GM19025 (cell line): Measurements from ENCODE around the gene NALCN.
A peak's percentile ranks its signal among the peaks of the same experiment; 100 is the strongest.

ENCODE experiments used
- ATAC-seq: cut with Tn5 transposase; IDR thresholded peaks from one replicate; pipeline ENCODE4 v1.9.1; 2021; ENCODE audit warnings: mild to moderate bottlenecking, low read depth, moderate library complexity; ENCODE audit not compliant: unreplicated experiment

The NALCN gene

GRCh38 chr13:101416181-101417042 lies at the start of gene NALCN:
TSS of gene NALCN (minus strand) at chr13:101416508. CDS start at chr13:101399126, 17,382 bp downstream.
- no peak for ATAC-seq

DNA sequence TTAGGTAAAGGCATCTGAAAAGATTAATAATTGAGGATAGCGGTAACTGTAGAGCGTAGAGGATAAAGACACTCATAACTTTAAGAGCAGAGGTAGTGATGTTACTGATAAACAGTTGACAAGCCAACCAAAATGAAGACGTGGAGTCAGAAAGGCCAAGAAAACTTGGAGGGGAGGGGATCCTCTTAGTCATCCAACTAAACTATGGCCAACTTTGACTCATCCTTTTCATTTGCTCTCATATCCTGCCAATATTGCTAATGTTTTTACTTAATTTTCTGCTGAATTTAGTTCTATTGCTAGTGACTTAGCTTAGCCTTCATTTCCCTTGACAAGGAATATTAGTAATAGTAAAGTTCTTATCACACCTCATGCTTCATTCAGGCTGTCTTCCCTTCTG lies 49.6 kb upstream of the NALCN start:
- no peak for ATAC-seq

DNA sequence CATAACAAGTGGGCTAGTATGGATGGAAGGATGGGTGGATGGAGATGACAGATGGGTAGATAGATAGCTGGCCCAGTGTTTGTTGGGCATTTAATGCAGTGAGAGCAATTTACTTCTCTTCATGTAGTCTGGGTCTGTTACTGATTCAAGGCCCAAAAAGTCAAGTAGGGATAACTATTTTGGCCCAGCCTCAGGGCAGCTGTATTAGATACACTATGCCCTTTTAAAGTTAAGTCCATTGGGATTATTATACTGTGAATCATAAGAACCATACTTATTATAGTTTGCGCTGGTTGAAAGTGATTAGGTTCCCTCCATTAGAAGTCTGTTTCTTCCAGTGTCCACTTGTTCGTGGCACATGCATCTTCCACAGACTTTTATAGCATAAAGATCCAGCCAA lies 40.9 kb upstream of the NALCN start:
- no peak for ATAC-seq

GRCh38 chr13:101455863-101456262 lies 39.6 kb upstream of the NALCN start:
- ATAC-seq: no peak

DNA sequence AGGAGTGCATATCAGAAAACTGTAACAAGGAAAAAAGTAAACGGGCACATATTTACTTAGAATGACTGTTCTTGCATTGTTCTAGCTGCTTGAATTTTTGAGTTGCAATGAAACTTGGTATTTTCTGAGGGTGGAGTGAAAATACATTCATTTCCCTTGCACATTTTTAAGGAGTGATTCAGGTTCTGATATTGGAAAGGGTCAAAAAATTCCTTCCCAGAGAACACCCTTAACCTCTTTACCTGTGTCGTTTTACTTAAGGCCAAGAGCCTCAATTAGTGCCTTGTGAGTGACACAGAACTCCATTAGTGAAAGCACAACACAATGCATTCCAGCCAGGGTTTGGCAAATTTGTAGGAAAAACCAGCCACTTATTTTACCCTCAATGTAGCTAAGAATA lies 38.5 kb upstream of the NALCN start:
- no peak for ATAC-seq

DNA sequence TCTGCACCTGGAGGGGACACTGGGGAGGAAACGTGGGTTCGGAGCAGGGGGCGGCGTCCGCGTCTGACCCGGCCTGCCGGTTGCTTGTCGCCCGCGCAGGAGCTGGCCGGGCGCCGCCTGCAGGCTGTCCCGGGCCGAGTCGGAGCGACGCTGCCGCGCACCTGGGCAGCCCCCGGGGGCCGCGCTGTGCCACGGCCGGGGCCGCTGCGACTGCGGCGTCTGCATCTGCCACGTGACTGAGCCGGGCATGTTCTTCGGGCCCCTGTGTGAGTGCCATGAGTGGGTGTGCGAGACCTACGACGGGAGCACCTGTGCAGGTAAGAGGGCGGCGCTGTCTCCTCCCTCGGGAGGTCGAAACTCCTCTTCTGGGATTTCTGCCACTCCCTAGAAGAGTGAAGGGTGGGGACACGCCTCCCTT lies 37.5 kb upstream of the NALCN start:
- ATAC-seq: peak; percentile 34

GRCh38 chr13:101452519-101453485 lies 36.5 kb upstream of the NALCN start, which contains the start of gene ITGBL1:
TSS of gene ITGBL1 (plus strand) at chr13:101452675. CDS start at chr13:101452834, 159 bp downstream.
- ATAC-seq: peak; percentile 55

GRCh38 chr13:101451641-101452040 lies 35.3 kb upstream of the NALCN start:
- no peak for ATAC-seq

DNA sequence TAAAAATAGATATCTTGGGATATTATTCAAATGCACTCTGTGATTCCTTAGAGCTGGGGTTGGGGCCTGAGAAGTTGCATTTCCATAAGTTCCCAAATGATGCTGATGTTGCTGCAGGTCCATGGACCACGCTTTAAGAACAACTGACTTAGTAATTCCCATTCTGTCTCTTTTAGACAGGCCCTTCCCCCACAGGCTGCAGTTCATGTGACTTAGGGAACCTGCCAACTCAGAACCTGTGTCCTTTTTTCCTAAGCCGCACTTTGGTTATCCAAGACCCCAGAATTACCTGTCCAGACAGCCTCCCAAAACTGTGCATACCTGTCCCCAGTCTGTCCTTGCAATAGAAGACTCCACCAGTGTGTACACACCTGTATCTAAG lies 34.4 kb upstream of the NALCN start:
- no peak for ATAC-seq

DNA sequence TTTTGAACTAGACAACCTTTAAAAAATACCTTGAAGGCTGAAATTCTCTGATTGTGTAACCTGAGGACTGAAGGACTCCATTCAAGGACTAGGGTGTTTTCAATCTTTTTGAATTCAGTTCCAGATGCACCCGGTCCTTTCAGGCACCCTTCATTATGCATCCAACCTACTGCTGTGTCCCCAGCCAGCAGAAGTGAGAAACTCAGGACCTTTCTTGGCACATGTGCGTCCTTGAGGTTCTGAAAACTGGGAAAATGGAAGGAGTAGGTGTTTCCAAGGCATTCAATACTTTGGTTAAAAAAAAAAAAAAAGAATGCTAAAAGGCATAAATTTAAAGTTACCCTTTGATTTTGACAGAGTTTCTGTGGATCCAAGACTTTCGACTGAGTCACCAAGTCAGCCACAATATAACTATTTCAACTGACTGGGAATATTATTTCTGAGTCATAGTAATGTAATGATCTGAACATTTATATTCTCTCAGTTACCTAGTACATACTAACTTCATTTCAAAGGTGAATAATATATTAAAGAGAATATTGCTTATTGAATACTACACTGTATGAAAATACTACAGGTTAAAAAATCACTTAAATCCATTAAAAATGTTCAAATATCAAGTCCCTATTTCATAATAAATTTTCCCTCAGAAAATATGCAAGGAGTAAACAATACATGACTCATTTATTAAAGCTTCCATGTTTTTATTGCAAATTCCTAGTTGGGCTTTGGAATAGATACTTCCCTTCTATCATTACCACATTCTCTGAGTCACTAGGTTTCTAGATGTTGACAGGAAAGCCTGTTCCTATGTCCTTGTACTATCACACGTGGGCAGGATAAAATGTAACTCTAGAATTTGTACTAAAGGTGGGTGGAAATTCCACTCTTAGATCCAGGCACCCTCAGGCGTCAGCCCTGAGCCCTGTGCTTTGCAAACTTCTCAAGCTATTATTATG lies 33.8 kb upstream of the NALCN start:
- ATAC-seq: no peak

DNA sequence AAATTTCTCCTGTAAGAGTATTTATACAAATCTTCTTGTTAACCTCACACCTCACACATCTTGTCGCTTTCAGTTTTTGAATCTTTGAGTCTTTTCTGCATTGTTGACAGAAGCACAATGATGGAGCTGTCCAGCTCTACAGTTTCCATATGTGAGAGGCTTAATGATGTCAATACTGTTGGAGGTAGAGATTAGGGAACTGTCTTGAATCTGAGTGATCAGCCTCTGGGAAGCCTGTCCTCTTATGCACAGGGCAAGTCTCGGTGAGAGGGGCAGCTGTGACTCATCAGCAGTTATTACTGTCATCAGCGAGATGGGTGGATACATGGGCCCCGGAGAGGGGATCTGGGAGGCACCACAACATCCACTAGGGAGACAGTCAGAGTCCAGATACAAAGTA lies 31.5 kb upstream of the NALCN start:
- ATAC-seq: no peak

DNA sequence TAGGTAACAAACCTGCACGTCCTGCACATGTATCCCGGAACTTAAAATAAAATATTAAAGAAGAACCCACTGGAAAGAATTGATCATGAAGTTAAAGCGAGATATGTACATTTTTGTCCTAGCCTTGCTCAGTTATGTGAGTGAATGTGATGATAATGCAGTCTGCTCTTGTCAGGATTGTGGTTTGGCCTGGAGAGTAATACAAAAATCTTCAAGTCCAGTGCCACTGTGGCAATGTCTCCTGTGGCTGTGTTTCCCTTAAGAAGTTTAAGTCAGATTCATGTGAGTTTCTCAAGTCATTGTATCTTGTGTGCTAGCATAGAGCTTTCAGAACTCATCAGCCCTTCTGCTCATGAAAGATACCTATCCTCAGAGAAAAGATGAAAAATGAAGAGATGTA lies 18.2 kb upstream of the NALCN start:
- ATAC-seq: no peak

GRCh38 chr13:101433895-101434294 lies 17.6 kb upstream of the NALCN start:
- ATAC-seq: no peak

- ATAC-seq: no peak
Observed at GRCh38 chr13:101429733-101430132, 13.4 kb upstream of the NALCN start.

DNA sequence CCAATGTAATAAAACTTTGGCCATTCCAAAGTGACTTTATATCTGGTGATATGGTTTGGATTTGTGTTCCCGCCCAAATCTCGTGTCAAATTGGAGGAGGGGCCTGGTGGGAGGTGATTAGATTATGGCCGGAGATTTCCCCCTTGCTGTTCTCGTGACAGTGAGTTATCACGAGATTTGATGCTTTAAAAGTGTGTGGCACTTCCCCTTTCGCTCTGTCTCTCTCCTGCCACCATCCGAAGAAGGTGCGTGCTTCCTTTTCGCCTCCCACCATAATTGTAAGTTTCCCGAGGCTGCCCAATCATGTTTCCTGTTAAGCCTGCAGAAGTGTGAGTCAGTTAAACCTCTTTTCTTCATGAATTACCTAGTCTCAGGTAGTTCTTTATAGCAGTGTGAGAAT lies 9.3 kb upstream of the NALCN start:
- ATAC-seq: no peak

DNA sequence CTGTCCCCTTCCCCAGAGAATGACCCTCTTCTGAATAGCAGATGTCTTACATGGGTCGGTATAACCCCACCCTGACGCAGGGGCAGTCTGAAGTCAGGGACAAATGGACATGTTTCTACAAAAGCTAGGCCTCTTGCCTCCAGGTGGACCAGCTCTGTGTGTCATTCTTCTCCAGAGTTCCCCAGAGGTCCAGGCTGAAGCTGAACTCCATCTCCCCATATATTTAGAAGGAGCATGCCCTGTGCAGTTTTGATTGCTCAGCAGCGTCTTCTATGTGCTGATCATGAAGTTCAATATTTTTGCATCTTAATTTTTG lies 8.8 kb upstream of the NALCN start:
- ATAC-seq: no peak

DNA sequence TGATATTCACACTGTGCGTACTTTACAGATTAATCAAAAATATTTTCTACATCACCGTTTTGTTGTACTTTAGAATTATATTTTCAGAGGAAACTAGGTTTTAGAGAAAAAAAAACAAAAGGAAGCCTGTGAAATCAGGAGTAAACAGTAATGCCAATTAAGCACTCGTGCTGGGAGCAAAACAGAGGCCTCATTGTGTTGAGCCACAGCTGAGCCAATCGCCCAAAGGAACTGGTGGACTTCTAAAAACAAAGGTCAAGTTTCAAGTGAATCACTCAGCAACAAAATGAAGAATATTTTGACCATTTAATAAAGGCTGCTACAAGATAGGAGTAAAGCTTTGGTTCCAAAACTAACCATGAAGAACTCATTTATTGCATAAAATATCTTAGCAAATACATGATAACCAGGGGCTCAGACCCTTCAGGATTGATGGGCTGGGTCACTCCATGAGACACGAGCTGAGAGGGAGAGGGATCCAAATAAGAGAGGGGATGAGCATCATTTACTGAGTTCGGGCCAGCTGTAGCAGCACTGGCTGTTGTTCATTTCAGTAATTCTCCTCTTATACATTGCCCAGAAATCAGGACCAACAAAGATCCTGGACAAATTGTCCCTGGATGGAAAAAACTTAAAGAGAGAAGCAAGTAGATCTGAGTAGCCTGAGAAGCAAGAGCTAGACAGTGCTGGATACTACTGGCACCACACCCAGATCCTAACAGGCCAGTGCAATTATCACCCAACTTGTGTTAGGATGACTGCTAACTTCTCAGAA lies 8.3 kb upstream of the NALCN start:
- no peak for ATAC-seq

GRCh38 chr13:101423872-101424271 lies 7.6 kb upstream of the NALCN start:
- no peak for ATAC-seq

DNA sequence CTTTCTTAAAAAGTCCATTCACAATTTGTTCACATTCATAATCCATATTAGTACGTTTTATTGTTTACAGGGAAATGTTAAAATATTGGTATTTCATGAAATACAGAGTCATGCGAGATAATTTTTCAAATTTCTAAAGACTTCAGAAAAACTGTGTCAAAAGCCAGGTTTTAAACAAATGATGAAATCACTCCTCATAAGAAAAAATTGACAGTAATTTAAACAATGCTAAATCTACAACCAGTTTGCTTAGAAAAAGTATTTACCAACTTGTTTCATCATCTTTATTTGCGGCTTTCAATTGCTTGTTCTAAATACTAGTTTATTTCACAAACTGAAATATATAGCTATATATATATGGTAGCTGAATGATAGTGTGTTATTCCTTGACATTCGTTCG lies 1.2 kb upstream of the NALCN start:
- no peak for ATAC-seq

GRCh38 chr13:101417043-101417406 lies 717 bp upstream of the NALCN start:
- ATAC-seq: no peak
